AG09319 (cell line): ENCODE measurements around the gene SRP72.

Experiments used
- DNase-seq: peaks from one replicate; pipeline ENCODE4 v3.0.0-alpha.2; 2010; ENCODE audit warnings: low read depth; ENCODE audit errors: extremely low read depth
- TF ChIP-seq, protein P1 (sequence below): IDR thresholded peaks from 2 replicates; pipeline ENCODE4 v1.5.1; 2011; ENCODE audit warnings: low read depth, mild to moderate bottlenecking, inconsistent platforms, low read length, moderate library complexity

SRP72 gene

DNA sequence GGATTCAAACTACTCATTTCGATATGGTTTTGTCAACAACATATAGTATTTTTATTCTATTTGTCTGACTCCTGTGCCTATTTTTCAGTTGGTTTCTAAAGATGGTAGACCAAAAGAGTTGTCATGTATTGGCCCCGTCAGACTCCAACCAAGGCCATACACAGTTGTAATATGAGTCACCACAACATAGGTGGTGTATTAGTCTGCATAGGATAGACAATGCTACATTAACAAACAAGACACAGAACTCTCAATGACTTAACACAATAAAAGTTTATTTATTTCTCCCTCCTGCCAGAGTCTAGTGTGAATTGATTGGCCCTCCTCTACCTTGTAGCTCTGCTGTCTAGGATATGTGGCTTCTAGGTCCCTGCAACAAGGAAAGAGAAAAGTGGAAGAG lies 84.1 kb downstream of the SRP72 start:
- no peak for DNase-seq
- TF ChIP-seq, protein P1, sequence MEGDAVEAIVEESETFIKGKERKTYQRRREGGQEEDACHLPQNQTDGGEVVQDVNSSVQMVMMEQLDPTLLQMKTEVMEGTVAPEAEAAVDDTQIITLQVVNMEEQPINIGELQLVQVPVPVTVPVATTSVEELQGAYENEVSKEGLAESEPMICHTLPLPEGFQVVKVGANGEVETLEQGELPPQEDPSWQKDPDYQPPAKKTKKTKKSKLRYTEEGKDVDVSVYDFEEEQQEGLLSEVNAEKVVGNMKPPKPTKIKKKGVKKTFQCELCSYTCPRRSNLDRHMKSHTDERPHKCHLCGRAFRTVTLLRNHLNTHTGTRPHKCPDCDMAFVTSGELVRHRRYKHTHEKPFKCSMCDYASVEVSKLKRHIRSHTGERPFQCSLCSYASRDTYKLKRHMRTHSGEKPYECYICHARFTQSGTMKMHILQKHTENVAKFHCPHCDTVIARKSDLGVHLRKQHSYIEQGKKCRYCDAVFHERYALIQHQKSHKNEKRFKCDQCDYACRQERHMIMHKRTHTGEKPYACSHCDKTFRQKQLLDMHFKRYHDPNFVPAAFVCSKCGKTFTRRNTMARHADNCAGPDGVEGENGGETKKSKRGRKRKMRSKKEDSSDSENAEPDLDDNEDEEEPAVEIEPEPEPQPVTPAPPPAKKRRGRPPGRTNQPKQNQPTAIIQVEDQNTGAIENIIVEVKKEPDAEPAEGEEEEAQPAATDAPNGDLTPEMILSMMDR, result no peak

DNA sequence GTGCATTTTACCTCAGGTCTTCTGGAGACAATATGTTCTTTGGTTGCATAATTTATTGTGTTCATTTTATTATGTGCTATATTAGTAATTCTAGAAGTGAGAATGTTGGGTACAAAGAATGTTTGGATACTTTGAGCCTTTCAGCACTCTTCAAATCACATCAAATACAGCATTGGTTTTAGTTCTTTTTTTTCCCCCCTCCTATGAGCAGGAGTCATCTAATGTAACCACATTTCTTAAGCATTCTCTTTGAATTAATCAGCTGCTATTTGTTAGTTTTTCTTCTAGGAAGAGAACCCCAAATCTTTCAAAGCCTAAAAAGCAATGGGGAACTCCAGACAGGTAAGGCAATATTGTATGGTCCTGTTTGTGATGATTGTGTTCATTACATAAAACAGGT lies 84.9 kb downstream of the SRP72 start:
- TF ChIP-seq, protein P1, result no peak
- no peak for DNase-seq
